ENCODE data around the gene TJP3.
A peak's percentile ranks its signal among the peaks of the same experiment; 100 is the strongest.

The TJP3 gene

DNA sequence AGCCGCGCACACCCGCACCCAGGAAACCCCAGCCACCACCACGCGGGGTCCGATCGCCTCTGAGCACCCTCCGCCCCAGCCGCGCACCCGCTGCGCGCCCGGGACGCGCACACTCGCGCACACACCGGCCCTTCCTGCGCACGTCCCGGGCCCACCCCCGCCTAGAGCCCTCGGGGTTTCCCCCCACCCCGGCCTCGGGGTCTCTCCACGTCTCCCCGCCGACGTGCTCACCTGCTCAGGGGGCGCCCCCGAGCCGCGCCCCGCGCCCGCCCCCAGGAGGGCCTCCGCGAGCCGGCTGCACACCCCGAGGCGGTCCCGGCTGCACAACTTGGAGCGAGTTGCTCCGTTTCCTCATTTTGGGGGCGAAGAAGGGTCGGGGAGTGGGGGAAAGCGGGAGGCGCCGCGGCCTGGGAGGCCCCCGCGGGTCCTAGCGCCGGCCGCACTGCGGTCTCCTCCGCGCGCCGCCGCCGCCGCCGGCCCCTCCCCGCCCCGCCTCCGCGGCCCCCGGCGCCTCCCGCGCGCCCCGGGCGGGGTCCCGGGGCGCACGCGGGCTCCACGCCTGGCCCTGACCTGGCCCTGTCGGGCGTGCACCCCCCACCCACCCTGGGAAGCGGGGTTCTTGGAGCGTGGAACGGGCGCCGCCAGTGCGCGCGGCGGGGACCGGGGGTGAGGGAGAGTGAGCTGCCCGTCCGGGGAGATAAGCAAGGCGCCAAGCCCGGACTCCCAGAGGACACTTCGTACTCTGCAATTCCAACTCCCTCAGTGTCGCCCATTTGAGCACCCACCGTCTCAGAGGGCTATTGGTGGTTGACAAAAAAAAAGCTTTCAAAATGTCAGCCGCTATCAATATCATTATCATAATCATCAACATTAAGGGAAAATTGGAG is 78.0 kb downstream of the TJP3 start, which contains the start of gene MATK:
Gene MATK, minus strand, starts transcription at position 444 of the 887 bp plus-strand sequence. CDS start 1,246 bp downstream, outside the sequence.
- peak; percentile 60 to 65 for DNase-seq

- DNase-seq: no peak
Observed at GRCh38 chr19:3788996-3789778, 81.0 kb downstream of the TJP3 start.

GRCh38 chr19:3790209-3790734 is 82.1 kb downstream of the TJP3 start:
- no peak for DNase-seq

GRCh38 chr19:3790941-3791340 is 82.8 kb downstream of the TJP3 start:
- no peak for DNase-seq

GRCh38 chr19:3792114-3792513 is 83.9 kb downstream of the TJP3 start:
- DNase-seq: no peak

- no peak for DNase-seq
Observed at GRCh38 chr19:3793799-3794198, 85.6 kb downstream of the TJP3 start.

DNA sequence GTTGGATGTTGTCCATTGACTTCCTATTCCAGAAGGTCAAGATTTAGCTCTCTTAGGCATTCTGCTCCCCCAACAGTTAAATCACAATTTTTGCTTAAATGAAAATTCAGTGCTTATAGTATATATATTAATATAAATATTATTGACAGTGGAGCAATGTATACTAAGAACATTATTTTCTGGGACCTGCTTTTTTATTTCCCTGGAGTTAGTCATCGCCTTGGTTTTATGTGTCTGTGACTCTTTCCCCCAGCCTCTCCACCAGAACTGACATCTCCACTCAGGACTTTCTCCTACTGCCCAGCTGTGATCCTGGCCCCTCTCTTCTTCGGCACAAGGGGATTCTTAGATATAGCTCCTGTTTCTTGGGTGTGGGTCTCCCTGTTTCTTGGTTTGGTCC is 88.2 kb downstream of the TJP3 start:
- no peak for DNase-seq

DNA sequence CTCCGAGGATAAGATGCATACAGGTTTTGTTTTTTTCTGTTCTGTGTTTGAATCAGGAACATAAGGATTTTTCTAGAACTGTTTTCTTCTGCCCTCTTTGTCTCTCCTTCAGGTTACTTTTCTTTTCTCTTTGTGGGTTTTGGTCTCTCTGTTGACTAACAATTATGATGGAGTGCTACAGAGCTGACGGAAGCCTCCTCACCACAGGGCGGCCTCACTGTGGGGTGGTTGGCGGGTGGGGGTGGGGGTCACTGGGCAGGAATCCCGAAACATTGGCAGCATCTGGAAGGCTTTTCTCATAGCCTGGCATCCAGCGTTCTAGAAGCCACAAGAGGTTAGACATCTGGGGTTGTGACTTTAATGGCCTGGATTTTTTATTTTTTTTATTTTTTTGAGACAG is 90.0 kb downstream of the TJP3 start:
- peak in 1 of 2 experiments; percentile 3 for DNase-seq

Measured in AML-193 (cell line).